GM12875 (cell line): ENCODE data around the gene SLC26A9.

Experiments
- H3K4me3 ChIP-seq: one replicate; pipeline ENCODE4 v1.5.1; 2011; ENCODE audit warnings: low read depth, low read length, control low read depth
- TF ChIP-seq, protein P1 (sequence below): IDR thresholded peaks from 2 replicates; pipeline ENCODE4 v1.5.1; 2011; ENCODE audit warnings: low read depth, mild to moderate bottlenecking, control low read depth, inconsistent platforms, low read length, moderate library complexity, borderline replicate concordance; ENCODE audit not compliant: insufficient read depth

Gene SLC26A9

DNA sequence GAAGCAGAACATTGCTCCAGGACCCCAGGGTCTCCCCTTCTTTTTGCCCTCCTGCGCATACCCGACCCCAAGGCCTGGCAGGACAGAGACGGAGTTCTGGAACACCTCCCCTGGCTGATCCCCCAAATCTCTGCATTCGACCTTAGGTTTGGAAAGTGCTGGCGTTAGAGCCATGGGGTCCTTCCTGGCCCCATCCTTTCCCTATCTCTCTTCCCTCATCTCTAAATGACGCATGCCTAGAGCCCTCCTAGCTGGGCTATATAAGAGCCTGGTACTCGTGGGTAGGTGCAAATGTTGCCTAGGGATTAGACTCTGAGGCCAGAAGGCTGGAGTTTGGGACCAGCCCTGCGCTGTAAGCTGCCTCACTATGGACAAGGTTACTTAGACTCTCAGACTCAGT, 16.6 kb downstream of the SLC26A9 start:
- no peak overlapping the region for H3K4me3 ChIP-seq
- TF ChIP-seq, protein P1, sequence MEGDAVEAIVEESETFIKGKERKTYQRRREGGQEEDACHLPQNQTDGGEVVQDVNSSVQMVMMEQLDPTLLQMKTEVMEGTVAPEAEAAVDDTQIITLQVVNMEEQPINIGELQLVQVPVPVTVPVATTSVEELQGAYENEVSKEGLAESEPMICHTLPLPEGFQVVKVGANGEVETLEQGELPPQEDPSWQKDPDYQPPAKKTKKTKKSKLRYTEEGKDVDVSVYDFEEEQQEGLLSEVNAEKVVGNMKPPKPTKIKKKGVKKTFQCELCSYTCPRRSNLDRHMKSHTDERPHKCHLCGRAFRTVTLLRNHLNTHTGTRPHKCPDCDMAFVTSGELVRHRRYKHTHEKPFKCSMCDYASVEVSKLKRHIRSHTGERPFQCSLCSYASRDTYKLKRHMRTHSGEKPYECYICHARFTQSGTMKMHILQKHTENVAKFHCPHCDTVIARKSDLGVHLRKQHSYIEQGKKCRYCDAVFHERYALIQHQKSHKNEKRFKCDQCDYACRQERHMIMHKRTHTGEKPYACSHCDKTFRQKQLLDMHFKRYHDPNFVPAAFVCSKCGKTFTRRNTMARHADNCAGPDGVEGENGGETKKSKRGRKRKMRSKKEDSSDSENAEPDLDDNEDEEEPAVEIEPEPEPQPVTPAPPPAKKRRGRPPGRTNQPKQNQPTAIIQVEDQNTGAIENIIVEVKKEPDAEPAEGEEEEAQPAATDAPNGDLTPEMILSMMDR: no peak

DNA sequence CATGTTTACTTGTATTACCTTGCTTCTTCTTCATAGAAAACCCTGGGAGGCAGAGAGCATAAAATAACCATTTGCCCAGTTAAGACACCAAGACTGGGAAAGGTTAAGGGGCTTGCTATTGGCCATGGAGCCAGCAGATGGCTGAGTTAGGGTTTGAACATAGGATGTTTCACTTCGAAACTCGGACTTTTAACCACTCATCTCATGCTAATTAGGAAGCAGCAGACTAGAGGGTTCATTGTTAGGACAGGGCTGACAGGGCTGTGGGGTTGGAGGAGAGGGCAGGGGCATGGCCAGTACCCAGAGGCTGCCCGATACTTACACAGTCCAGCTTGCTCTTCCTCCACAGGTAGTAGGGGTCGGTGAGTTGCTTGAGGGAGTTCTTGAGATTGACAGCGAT, 17.0 kb downstream of the SLC26A9 start:
- TF ChIP-seq, protein P1: no peak

DNA sequence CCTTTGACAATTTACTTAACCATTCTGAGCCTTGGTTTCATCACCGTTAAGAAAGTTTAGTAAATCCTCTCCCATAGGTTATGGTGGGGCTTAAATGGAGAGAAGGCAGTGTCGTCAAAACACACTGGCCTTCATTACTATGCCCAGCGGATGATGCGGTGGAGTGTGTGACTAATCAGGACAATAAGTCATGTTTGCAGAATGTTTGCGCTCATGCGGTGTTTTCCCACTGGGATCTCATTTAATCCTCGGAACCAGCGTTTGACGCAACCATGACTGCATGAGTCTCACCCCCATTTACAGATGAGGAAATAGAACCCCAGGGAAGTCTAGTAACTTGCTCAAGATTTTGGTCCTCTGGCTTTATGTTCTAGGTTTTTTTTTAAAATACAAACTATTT, 17.5 kb downstream of the SLC26A9 start:
- no peak overlapping the region for H3K4me3 ChIP-seq
- TF ChIP-seq, protein P1: no peak

More for the DNA sequence above, 17.0 kb downstream of the SLC26A9 start:
- no peak overlapping the region for H3K4me3 ChIP-seq

DNA sequence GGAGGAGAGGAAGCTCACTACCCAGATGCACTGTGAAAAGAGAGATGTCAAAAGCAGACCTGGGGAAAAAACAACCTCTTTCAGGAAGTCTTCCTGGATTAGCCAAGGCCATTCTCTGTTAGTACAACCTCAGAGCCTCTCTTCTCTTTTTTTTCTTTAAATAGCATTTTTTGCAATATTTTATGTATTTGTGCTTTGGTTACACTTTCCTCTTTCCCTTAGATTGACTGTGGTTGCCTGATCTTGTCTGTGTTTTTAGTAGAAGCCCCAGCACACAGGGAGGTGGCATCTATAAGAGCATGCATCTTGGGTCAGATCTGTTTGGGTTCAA, 18.8 kb downstream of the SLC26A9 start:
- H3K4me3 ChIP-seq: no peak overlapping the region
- TF ChIP-seq, protein P1: no peak

DNA sequence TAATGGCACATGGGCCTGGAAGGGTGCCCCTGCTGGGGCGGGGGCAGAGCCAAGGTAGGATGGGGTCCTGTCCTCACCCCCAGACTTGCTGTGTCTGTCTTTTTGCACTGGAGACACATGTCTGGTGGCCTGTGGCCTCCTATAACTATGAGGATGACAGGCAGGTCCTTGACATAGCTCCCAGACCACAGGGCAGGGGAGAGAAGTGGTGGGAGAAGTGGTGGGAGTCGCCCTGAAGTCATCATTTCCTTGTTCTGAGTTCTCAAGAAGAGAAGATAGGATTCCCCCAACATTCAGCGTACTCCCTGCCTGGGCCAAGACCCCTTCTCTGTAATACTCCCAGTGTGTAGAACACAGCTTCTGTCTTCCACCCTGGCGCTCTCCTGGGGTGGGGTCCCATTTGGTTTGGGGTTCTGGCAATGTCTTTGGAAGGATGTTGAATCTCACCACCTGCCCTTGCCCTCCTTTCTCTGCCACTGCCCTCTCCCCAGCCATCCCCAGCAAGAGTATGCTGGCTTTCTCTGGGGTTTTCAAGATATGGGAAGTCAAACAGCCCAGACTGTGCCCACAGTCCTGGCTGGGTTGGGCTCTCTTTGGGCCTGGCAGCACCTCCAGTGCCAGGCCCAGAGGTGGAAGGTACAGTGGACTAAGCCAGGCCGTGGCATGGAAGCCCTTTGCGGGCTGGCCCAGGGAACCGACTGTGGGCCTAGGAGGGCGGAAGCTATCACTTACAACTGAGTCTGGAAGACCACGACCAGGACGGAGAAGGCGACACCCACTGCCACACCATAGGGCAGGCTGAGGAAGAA, 19.4 kb downstream of the SLC26A9 start:
- TF ChIP-seq, protein P1: no peak
- no peak overlapping the region for H3K4me3 ChIP-seq

DNA sequence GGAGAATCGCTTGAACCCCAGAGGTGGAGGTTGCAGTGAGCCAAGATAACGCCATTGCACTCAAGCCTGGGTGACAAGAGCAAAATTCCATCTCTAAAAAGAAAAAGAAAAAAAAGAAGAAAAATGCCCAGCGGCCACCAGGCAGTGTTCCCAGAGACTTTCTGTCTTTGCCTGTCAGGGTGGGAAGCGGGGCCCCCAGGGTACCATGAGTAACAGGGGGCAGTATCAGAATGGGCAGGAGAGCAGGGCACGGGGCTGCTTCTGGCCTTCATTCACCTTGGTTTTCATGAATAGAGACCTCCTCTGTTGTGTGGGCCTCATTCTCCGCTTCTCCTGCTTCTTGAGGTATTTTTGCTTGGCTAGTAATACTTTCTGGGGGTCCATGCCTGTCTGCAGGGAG, 20.4 kb downstream of the SLC26A9 start:
- H3K4me3 ChIP-seq: no peak overlapping the region
- TF ChIP-seq, protein P1: no peak

DNA sequence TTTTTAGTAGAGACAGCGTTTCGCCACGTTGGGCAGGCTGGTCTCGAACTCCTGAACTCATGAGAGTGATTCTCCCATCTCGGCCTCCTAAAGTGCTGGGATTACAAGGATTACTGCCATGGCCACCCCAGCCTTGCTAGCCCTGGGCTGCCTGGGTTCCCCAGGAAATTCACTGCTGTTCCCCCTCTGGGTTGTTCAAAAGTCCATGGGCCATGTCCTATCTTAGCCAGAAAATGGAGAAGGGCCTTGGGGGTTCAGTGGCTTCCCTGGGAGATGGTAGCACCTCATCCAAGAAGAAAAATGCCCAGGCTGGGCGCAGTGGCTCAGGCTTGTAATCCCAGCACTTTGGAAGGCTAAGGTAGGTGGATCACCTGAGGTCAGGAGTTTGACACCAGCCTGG, 20.9 kb downstream of the SLC26A9 start:
- TF ChIP-seq, protein P1: no peak
- H3K4me3 ChIP-seq: no peak overlapping the region
